B cell (primary cell): ENCODE results near the gene NRXN2. TPM values are rescaled to one million over a fixed set of nuclear protein-coding genes. Genes with fewer than 3 reads are reported as not detected.

Experiments
- ATAC-seq: fragments of 200-7000 bp; cut with Tn5 transposase; one replicate; pipeline ENCODE4 v1.10.0; 2021; ENCODE audit warnings: low read depth, mild to moderate bottlenecking, moderate number of reproducible peaks, moderate library complexity
- CTCF ChIA-PET: fragments of 350-600 bp; sonication (Branson Sonifier 250); formaldehyde crosslinking; loops from one replicate; lab custom pipeline; 2021; ENCODE audit warnings: antibody characterized with exemption, inconsistent platforms; lab: Charles Lee
- POLR2A ChIA-PET: fragments of 350-600 bp; sonication (Branson Sonifier 250); formaldehyde crosslinking; loops from one replicate; lab custom pipeline; 2021; ENCODE audit warnings: antibody characterized with exemption; lab: Charles Lee
- DNase-seq: peaks from one replicate; pipeline ENCODE4 v3.0.0; 2013
- H2AFZ ChIP-seq: 2 replicates; pipeline ENCODE4 v1.6.1; 2012; ENCODE audit warnings: mild to moderate bottlenecking, low read depth, low read length; ENCODE audit not compliant: insufficient read depth, poor library complexity, severe bottlenecking
- H3K27ac ChIP-seq, 2 donors: 1 replicate in 1 of 2; 2 replicates in 1 of 2; pipeline ENCODE4 v1.5.1; 2012 to 2013; ENCODE audit warnings: low read length in 2 of 2, mild to moderate bottlenecking in 2 of 2, moderate library complexity in 1 of 2
- H3K27me3 ChIP-seq, 4 experiments: fragments of 200-600 bp in 1 of 4; sonication (generic) in 1 of 4; replicated peaks in 1 of 4; 1 replicate in 2 of 4; 2 replicates in 2 of 4; pipeline versions ENCODE4 v1.6.1 to v1.7.0; 2013 to 2016; ENCODE audit warnings: low read length in 3 of 4, mild to moderate bottlenecking in 2 of 4, mixed read lengths in 1 of 4, moderate library complexity in 1 of 4; ENCODE audit not compliant: insufficient read depth in 4 of 4, control insufficient read depth in 3 of 4; ENCODE audit errors: control extremely low read depth in 1 of 4
- H3K36me3 ChIP-seq, 2 experiments: replicated peaks in 1 of 2; 1 replicate in 1 of 2; 2 replicates in 1 of 2; pipeline versions ENCODE4 v1.6.1 to v1.7.1; 2013; ENCODE audit warnings: low read length in 1 of 2; ENCODE audit not compliant: insufficient read depth in 2 of 2, control insufficient read depth in 1 of 2; ENCODE audit errors: control extremely low read depth in 1 of 2, extremely low read depth in 1 of 2
- H3K4me1 ChIP-seq, 2 donors: fragments of 200-600 bp in 1 of 2; sonication (generic) in 1 of 2; 1 replicate in 1 of 2; 2 replicates in 1 of 2; pipeline versions ENCODE4 v1.5.1 to v1.6.1; 2013 to 2017; ENCODE audit warnings: low read length in 2 of 2; ENCODE audit not compliant: control insufficient read depth in 2 of 2, insufficient read depth in 2 of 2
- H3K4me2 ChIP-seq: replicated peaks from 2 replicates; pipeline ENCODE3; 2012; ENCODE audit warnings: mild to moderate bottlenecking, low read depth, low read length; ENCODE audit not compliant: poor library complexity, severe bottlenecking
- H3K4me3 ChIP-seq, 5 experiments: fragments of 200-600 bp in 1 of 5; sonication (generic) in 1 of 5; 1 replicate in 3 of 5; 2 replicates in 2 of 5; pipeline versions ENCODE4 v1.5.1 to v1.7.0; 2011 to 2016; ENCODE audit warnings: low read length in 4 of 5, mild to moderate bottlenecking in 4 of 5, low read depth in 2 of 5, control low read depth in 1 of 5, moderate library complexity in 1 of 5; ENCODE audit not compliant: insufficient read depth in 1 of 5; ENCODE audit errors: control extremely low read depth in 1 of 5, extremely low read depth in 1 of 5
- H3K79me2 ChIP-seq: fragments of 200-600 bp; sonication (generic); one replicate; pipeline ENCODE4 v1.6.0; 2016; ENCODE audit warnings: low read length; ENCODE audit not compliant: control insufficient read depth, insufficient read depth
- H3K9ac ChIP-seq: fragments of 200-600 bp; sonication (generic); 2 replicates; pipeline ENCODE4 v1.6.1; 2017; ENCODE audit warnings: mild to moderate bottlenecking, low read length, moderate library complexity
- H3K9me3 ChIP-seq, 3 donors: one replicate each; pipeline versions ENCODE4 v1.6.1 to v1.7.1; 2013; ENCODE audit warnings: low read length in 2 of 3; ENCODE audit not compliant: control insufficient read depth in 2 of 3, insufficient read depth in 1 of 3; ENCODE audit errors: control extremely low read depth in 1 of 3
- H4K20me1 ChIP-seq: 2 replicates; pipeline ENCODE4 v1.6.0; 2012; ENCODE audit warnings: mild to moderate bottlenecking, low read length; ENCODE audit not compliant: insufficient read depth, control insufficient read depth, poor library complexity, severe bottlenecking
- H3K27ac Mint-ChIP-seq: one replicate; pipeline ENCODE4 v1.8.0; 2021; ENCODE audit warnings: mixed read lengths
- H3K27me3 Mint-ChIP-seq: one replicate; pipeline ENCODE4 v1.8.0; 2021; ENCODE audit warnings: mixed read lengths
- H3K4me1 Mint-ChIP-seq: one replicate; pipeline ENCODE4 v1.8.0; 2021; ENCODE audit warnings: mixed read lengths
- H3K4me3 Mint-ChIP-seq: one replicate; pipeline ENCODE4 v1.8.0; 2021; ENCODE audit warnings: mixed read lengths
- H3K9me3 Mint-ChIP-seq: one replicate; pipeline ENCODE4 v1.8.0; 2022; ENCODE audit warnings: mixed read lengths; ENCODE audit not compliant: insufficient read depth
- EZH2 ChIP-seq: IDR thresholded peaks from 2 replicates; pipeline ENCODE4 v1.6.1; 2012; ENCODE audit warnings: borderline replicate concordance, low read depth, mild to moderate bottlenecking, moderate library complexity, low read length; ENCODE audit not compliant: insufficient read depth, poor library complexity, severe bottlenecking
- WGBS: methylation state at CpG from one replicate; pipeline ENCODE4 v1.1.5; 2013; ENCODE audit warnings: missing lambda C conversion rate; ENCODE audit not compliant: insufficient coverage; 5-methylcytosine and 5-hydroxymethylcytosine counted together
- intact Hi-C: fragments of 100-400 bp; cut with micrococcal nuclease; formaldehyde crosslinking; loops from one replicate; pipeline ENCODE4 v1.10.0; 2022
- polyA plus RNA-seq: library from polyadenylated mRNA; depleted of rRNA; stranded (reverse); fragments of >200 nt; gene quantifications from 2 replicates; pipeline ENCODE4 v1.2.3, GENCODE V29; 2012
- total RNA-seq, 2 donors: library from RNA; stranded (reverse); fragments of 120-200 nt in 1 of 2; gene quantifications; 1 replicate in 1 of 2; 2 replicates in 1 of 2; pipeline versions ENCODE4 v1.2.3 to v1.2.4, GENCODE V29; 2013 to 2022
- TF ChIP-seq, protein P1 (sequence below): fragments of 200-600 bp; IDR thresholded peaks from one replicate; pipeline ENCODE4 v1.8.0; 2022; ENCODE audit warnings: antibody characterized with exemption, mild to moderate bottlenecking

NRXN2 gene
- total and polyA plus RNA-seq, 2 donors (not counting 1 experiment from before 2014, with no cell fraction given) = 0.01 to 0.52 TPM

DNA sequence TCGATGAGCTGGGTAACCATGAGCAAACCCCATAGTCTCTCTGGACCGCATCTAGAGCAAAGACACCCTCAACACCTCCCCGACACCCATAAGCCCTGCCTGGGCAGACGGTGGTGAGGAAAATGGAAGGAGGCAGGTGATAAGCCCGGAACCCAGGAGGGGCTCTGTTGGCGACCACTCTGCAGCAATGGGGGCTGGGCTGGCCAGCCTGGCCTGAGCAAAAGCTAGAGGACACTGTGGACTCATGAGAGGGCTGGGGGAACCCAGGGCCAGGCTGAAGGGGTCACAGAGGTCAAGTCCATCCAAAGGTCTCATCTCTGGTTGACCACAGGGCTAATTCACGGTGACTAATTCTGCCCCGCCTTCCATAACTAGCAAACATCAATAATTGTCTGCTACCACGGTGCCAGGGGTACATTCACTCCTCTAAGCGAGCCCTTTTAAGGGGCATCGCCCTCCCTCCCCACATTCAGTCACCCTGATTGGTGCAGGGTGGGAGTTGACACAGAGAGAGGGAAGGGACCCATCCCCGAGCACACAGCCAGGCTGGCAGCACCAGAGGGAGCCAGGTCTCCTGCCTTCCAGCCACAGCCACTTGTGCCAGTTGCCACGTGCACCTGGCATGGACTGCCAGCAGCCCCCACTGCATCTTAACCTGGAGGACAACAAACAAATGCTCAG lies 32.8 kb upstream of the NRXN2 start:
- Histone ChIP-seq H3K36me3 (peaks cover 0 to 34% of the 10 kb centered on the region in 2 experiments), H3K4me2 (no peak overlapping the region), H3K9ac (no peak overlapping the region), H2AFZ (no peak overlapping the region), H3K4me1 (peaks cover 12 to 27% of the 10 kb centered on the region in 2 donors), H3K79me2 (peaks cover 83% of the 10 kb centered on the region), H3K27ac (no peak overlapping the region), H3K9me3 (no peaks in the 10 kb centered on the region), H3K27me3 (no peaks in the 10 kb centered on the region), H3K4me3 (no peak overlapping the region), H4K20me1 (no peaks in the 10 kb centered on the region)
- POLR2A ChIA-PET = interaction anchor here (1.6 kb wide), 1 partner anchor 11 kb away, joined by 8 read pairs; no protein-coding TSS in a partner anchor
- ATAC-seq (no peak), DNase-seq (no peak)
- no peak for TF ChIP-seq EZH2
- CTCF ChIA-PET = interaction anchor here (1.0 kb wide), 1 partner anchor 12 kb away, joined by 3 read pairs; no protein-coding TSS in a partner anchor
- Mint-ChIP-seq H3K27me3 (no peaks in the 10 kb centered on the region), H3K4me1 (peaks cover 36% of the 10 kb centered on the region), H3K4me3 (no peak overlapping the region), H3K9me3 (no peaks in the 10 kb centered on the region), H3K27ac (peak overlapping the region; percentile 15)
- intact Hi-C loops = no loop called here
- WGBS = 91% methylated on average over 8 of the region's 13 CpGs

DNA sequence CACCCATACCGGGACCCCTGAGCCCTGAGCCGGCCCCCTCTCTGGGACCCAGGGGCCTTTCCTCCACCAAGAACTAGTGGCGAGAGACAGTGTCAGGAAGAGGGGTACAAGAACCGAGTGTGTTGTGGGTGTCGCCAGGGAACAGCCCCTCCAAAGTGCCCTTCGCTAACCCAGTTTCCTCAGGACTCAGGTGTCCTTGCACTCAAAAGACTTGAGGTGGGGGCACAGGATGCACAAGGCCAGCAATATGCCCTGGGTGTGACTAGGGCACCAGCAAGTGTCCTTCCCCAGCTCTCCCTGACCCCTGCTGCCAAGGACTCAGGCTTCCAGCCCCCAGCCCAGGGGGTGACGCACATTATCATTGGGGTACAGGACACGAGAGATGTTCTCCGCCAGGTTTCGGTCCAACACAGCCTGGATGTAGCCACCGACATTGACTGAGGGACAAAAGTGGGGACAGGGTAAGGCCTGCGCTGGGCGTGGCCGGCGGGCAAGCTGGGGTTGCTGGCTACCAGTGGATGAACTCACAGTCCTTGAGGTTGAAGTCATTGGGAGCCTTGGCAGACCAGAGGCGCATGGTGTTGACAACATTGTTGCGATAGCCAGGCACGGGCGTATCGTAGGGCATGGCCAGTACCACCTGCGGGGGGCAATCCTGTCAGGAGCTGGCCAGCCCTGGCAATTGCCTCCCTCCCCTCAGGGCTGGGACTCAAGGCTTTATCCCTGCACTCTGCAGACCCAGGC lies 32.1 kb upstream of the NRXN2 start:
- Histone ChIP-seq H3K4me3 (no peak overlapping the region), H3K4me1 (peaks cover 10 to 26% of the 10 kb centered on the region in 2 donors), H3K9ac (no peak overlapping the region), H3K79me2 (peaks cover 77% of the 10 kb centered on the region), H4K20me1 (no peaks in the 10 kb centered on the region), H3K27ac (no peak overlapping the region), H3K9me3 (no peaks in the 10 kb centered on the region), H2AFZ (no peak overlapping the region), H3K36me3 (peaks cover 0 to 27% of the 10 kb centered on the region in 2 experiments), H3K27me3 (no peaks in the 10 kb centered on the region), H3K4me2 (no peak overlapping the region)
- Mint-ChIP-seq H3K27ac (peak overlapping the region; percentile 53), H3K27me3 (no peaks in the 10 kb centered on the region), H3K9me3 (no peaks in the 10 kb centered on the region), H3K4me1 (peaks cover 36% of the 10 kb centered on the region), H3K4me3 (no peak overlapping the region)
- ChIA-PET POLR2A (interaction anchor here (1.6 kb wide), 1 partner anchor 10 kb away, joined by 8 read pairs; no protein-coding TSS in a partner anchor), CTCF (no interaction called here)
- intact Hi-C loops = no loop called here
- DNase-seq (no peak), ATAC-seq (no peak)
- TF ChIP-seq, protein P1, sequence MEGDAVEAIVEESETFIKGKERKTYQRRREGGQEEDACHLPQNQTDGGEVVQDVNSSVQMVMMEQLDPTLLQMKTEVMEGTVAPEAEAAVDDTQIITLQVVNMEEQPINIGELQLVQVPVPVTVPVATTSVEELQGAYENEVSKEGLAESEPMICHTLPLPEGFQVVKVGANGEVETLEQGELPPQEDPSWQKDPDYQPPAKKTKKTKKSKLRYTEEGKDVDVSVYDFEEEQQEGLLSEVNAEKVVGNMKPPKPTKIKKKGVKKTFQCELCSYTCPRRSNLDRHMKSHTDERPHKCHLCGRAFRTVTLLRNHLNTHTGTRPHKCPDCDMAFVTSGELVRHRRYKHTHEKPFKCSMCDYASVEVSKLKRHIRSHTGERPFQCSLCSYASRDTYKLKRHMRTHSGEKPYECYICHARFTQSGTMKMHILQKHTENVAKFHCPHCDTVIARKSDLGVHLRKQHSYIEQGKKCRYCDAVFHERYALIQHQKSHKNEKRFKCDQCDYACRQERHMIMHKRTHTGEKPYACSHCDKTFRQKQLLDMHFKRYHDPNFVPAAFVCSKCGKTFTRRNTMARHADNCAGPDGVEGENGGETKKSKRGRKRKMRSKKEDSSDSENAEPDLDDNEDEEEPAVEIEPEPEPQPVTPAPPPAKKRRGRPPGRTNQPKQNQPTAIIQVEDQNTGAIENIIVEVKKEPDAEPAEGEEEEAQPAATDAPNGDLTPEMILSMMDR = no peak
- no peak for TF ChIP-seq EZH2
- WGBS = 97% methylated on average over 19 of the region's 21 CpGs
